Measurements from ENCODE around the gene SLC22A23.

DNA sequence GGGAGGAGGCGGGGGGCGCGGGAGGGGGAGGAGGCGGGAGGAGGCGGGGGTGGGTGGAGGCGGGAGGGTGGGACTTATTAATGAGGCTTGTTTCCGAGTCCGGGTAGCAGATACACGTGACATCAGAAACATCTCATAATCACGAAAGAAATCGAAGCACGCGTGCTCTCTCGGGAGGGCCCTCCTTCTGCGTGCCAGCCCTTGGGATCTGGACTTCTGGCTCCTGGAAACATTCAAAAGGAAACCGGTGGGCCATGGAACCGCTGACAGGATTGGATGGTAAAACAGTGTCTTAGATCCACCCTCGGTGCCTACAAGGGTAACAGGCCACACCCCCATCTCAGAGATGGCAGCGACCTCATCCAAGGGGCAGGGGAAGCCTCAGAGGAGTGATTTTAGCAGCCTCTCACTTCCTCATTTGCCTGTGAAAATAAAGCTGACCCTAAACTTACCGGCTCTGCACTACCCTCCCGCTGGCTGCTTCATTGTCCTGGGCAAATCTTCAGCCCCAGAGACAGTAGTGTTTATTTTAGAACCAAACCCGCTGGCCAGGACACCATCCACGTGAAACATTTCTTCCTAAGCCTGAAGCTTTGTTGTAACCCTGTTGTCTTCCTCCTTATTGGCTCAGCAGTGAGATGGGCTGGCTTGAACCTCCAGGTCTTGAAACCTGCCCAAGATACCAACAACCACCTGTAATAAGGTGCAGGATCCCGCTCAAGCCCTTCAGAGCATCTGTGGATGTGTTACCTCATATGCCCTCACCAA lies 100.6 kb downstream of the SLC22A23 start:
- TF ChIP-seq GATA3 (IDR thresholded peaks at IDR 0.05; ENCODE audit: low read depth, low read length), result no peak
- TF ChIP-seq GATA2 (IDR thresholded peaks at IDR 0.05; ENCODE audit: low read depth, low read length), result no peak
